Activated CD4-positive, alpha-beta T cell treated with anti-CD3 and anti-CD28 coated beads, Interleukin-2, amount 10 ng/mL, durations not matched to agents 7 days and 5 days (primary cell): Measurements from ENCODE around the gene NEDD4L. TPM values are rescaled to one million over a fixed set of nuclear protein-coding genes. Genes with fewer than 3 reads are reported as not detected.
A peak's percentile ranks its signal among the peaks of the same experiment; 100 is the strongest.
"Not testable (repeated sequence)": the region's sequence is repeated elsewhere in the genome, so short reads cannot be mapped to it uniquely, and the experiment has no call there.

Experiments used
- CTCF ChIA-PET: fragments of 350-600 bp; sonication (Branson Sonifier 250); formaldehyde crosslinking; loops from one replicate; lab custom pipeline; 2021; ENCODE audit warnings: antibody characterized with exemption; lab: Charles Lee
- POLR2A ChIA-PET: fragments of 350-600 bp; sonication (Branson Sonifier 250); formaldehyde crosslinking; loops from one replicate; lab custom pipeline; 2021; ENCODE audit warnings: antibody characterized with exemption; lab: Charles Lee
- DNase-seq: peaks from one replicate; pipeline ENCODE4 v3.0.0-alpha.2; 2020
- H3K27ac Mint-ChIP-seq: one replicate; pipeline ENCODE4 v1.8.0; 2021; ENCODE audit warnings: mild to moderate bottlenecking, moderate library complexity, mixed read lengths
- H3K27me3 Mint-ChIP-seq: one replicate; pipeline ENCODE4 v1.8.0; 2021; ENCODE audit warnings: mixed read lengths
- H3K36me3 Mint-ChIP-seq: one replicate; pipeline ENCODE4 v1.8.0; 2021; ENCODE audit warnings: low read depth, mixed read lengths
- H3K4me1 Mint-ChIP-seq: one replicate; pipeline ENCODE4 v1.8.0; 2021; ENCODE audit warnings: mixed read lengths
- H3K4me3 Mint-ChIP-seq: one replicate; pipeline ENCODE4 v1.8.0; 2021; ENCODE audit warnings: mild to moderate bottlenecking, moderate library complexity, mixed read lengths
- H3K9me3 Mint-ChIP-seq: one replicate; pipeline ENCODE4 v1.8.0; 2021; ENCODE audit warnings: mixed read lengths
- total RNA-seq, 2 experiments: library from RNA; stranded (reverse); gene quantifications; one replicate each; pipeline ENCODE4 v1.2.3, GENCODE V29; 2021

The NEDD4L gene
- 1 to 10 TPM; 5.6 to 8.1 TPM for total RNA-seq

DNA sequence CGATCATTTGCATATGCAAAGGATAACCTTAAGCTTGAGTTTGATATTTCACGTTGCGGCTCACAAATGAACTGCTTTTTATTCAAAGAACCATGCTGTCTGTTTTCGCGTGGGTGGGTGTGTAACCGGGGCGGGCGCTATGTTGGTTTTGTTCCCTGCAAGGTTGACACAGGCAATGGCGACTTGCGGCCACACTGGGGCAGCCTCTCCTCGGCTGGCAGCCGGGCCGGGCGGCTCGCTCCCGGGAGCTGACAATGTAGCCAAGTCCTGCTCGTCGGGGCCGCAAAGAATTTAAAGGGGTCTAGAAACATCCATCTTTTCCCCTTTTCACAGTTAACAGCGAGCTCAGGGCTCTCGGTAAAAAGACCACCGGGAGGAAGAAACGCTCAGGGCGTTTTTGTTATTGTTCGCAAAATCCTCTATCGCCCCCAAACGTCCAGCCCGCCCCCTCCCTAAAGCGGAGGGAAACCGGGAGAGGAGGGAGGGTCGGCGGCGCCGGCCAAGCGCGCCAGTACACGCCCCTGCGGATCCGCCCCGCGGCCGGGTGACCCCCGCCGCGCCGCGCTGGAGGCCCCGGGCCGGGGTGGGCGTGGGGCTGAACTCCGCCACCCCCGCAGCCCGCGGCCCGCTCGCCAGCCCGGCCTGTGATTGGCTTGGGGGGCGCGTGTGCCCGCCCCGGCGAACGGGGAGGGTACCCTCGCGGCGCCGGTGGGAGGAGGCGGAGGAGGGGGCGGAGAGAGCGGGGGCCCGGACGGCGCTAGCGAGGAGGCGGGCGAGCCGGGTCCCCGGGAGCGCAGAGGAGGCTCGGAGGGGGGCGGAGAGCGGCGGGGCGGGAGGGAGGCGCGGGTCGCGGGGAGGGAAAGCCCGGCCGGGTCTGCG is at the start of gene NEDD4L:
NEDD4L (plus strand) TSS at position 736 of the 879 bp plus-strand sequence. CDS start 435 bp downstream, outside the sequence.
- Mint-ChIP-seq H3K27me3 (peaks cover 42% of the 10 kb centered on the region), H3K36me3 (no peaks in the 10 kb centered on the region), H3K4me3 (peak within 1 kb of the TSS; percentile 83), H3K27ac (peak within 1 kb of the TSS; percentile 58), H3K9me3 (no peaks in the 10 kb centered on the region), H3K4me1 (peaks cover 28% of the 10 kb centered on the region)
- ChIA-PET POLR2A (no interaction called here), CTCF (interaction anchor here (0.6 to 1.7 kb wide), 15 partner anchors 9 to 735 kb away, joined by 3 to 8 read pairs (median 3); no protein-coding TSS in a partner anchor)
- peak; percentile 77 for DNase-seq

- no peaks in the 10 kb centered on the region for H3K9me3 Mint-ChIP-seq
- no peak overlapping the region for H3K4me3 Mint-ChIP-seq
- ChIA-PET POLR2A (no interaction called here), CTCF (no interaction called here)
- H3K4me1 Mint-ChIP-seq, result no peaks in the 10 kb centered on the region
- DNase-seq, result no peak
- H3K27me3 Mint-ChIP-seq, result peaks cover 11% of the 10 kb centered on the region
- H3K36me3 Mint-ChIP-seq, result no peaks in the 10 kb centered on the region
- no peak overlapping the region for H3K27ac Mint-ChIP-seq
Measured at GRCh38 chr18:57995331-57995730, 48.7 kb upstream of the NEDD4L start.

- POLR2A ChIA-PET, DNase-seq, H3K27me3 Mint-ChIP-seq, H3K36me3 Mint-ChIP-seq, H3K9me3 Mint-ChIP-seq, H3K27ac Mint-ChIP-seq, H3K4me3 Mint-ChIP-seq, H3K4me1 Mint-ChIP-seq: not testable (repeated sequence)
- CTCF ChIA-PET, result interaction anchor here (0.7 to 1.1 kb wide), 2 partner anchors 11 to 12 kb away, joined by 3 to 5 read pairs; no protein-coding TSS in a partner anchor
Measured at GRCh38 chr18:57996894-57997293, 47.1 kb upstream of the NEDD4L start.

- Mint-ChIP-seq H3K9me3 (no peaks in the 10 kb centered on the region), H3K36me3 (no peaks in the 10 kb centered on the region), H3K27ac (no peak overlapping the region), H3K4me3 (no peak overlapping the region), H3K4me1 (no peaks in the 10 kb centered on the region), H3K27me3 (peaks cover 12% of the 10 kb centered on the region)
- DNase-seq, result no peak
- POLR2A ChIA-PET, result no interaction called here
- CTCF ChIA-PET, result interaction anchor here (0.6 to 1.1 kb wide), 2 partner anchors 10 to 83 kb away, joined by 3 to 5 read pairs; no protein-coding TSS in a partner anchor
Measured at GRCh38 chr18:57997820-57998219, 46.2 kb upstream of the NEDD4L start.

- H3K36me3 Mint-ChIP-seq, result no peaks in the 10 kb centered on the region
- ChIA-PET CTCF (interaction anchor here (0.6 kb wide), 1 partner anchor 82 kb away, joined by 3 read pairs; no protein-coding TSS in a partner anchor), POLR2A (no interaction called here)
- DNase-seq, result no peak
- H3K4me1 Mint-ChIP-seq, result no peaks in the 10 kb centered on the region
- no peak overlapping the region for H3K27ac Mint-ChIP-seq
- H3K27me3 Mint-ChIP-seq, result peaks cover 13% of the 10 kb centered on the region
- no peak overlapping the region for H3K4me3 Mint-ChIP-seq
- no peaks in the 10 kb centered on the region for H3K9me3 Mint-ChIP-seq
Measured at GRCh38 chr18:57998461-57998860, 45.6 kb upstream of the NEDD4L start.

GRCh38 chr18:58004317-58004716 is 39.7 kb upstream of the NEDD4L start:
- peaks cover 20% of the 10 kb centered on the region for H3K27me3 Mint-ChIP-seq
- ChIA-PET POLR2A (no interaction called here), CTCF (no interaction called here)
- H3K9me3 Mint-ChIP-seq, result no peaks in the 10 kb centered on the region
- H3K27ac Mint-ChIP-seq, result no peak overlapping the region
- no peaks in the 10 kb centered on the region for H3K36me3 Mint-ChIP-seq
- DNase-seq, result no peak
- H3K4me3 Mint-ChIP-seq, result no peak overlapping the region
- no peaks in the 10 kb centered on the region for H3K4me1 Mint-ChIP-seq

GRCh38 chr18:58005011-58005410 is 39.0 kb upstream of the NEDD4L start:
- Mint-ChIP-seq H3K27ac (no peak overlapping the region), H3K9me3 (no peaks in the 10 kb centered on the region), H3K27me3 (peaks cover 20% of the 10 kb centered on the region), H3K4me1 (no peaks in the 10 kb centered on the region), H3K4me3 (no peak overlapping the region), H3K36me3 (no peaks in the 10 kb centered on the region)
- DNase-seq, result no peak
- ChIA-PET CTCF (no interaction called here), POLR2A (no interaction called here)

DNA sequence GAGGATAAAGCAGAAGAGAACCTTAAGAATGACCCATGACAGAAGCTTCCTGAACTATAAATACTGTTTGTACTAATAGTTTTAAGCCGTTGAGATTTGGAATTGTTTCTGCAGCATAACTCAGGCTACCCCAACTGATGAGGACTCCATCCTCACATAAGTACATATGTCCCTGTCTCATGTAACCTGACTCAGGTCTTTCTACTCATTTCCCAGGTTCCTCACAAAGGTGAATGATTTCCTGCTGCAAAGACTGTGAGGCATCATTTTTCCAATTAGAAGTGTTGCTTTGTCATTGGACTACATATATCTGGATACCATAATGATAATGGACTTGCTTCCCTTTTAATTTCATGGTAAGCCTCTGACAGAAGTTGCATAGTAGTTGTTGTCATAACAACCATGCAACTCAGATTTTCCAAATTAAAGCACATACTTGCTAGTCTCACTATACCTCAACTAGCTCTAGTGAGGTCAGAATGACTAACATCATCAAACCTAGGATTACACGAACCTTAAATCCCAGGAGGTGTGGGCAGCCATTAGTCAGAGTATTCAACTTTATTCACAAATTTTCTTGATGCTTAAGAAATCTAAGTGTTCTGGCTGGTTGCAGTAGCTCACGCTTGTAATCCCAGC is 38.0 kb upstream of the NEDD4L start:
- no peaks in the 10 kb centered on the region for H3K9me3 Mint-ChIP-seq
- no peak for DNase-seq
- no peaks in the 10 kb centered on the region for H3K4me1 Mint-ChIP-seq
- H3K36me3 Mint-ChIP-seq, result no peaks in the 10 kb centered on the region
- ChIA-PET POLR2A (no interaction called here), CTCF (no interaction called here)
- H3K27ac Mint-ChIP-seq, result no peak overlapping the region
- H3K4me3 Mint-ChIP-seq, result no peak overlapping the region
- peaks cover 17% of the 10 kb centered on the region for H3K27me3 Mint-ChIP-seq

GRCh38 chr18:58009166-58009565 is 34.9 kb upstream of the NEDD4L start:
- Mint-ChIP-seq H3K36me3 (no peaks in the 10 kb centered on the region), H3K27ac (no peak overlapping the region), H3K4me3 (no peak overlapping the region), H3K27me3 (peaks cover 10% of the 10 kb centered on the region), H3K4me1 (no peaks in the 10 kb centered on the region), H3K9me3 (no peaks in the 10 kb centered on the region)
- ChIA-PET POLR2A (no interaction called here), CTCF (interaction anchor here (1.4 kb wide), 1 partner anchor 10 kb away, joined by 3 read pairs; no protein-coding TSS in a partner anchor)
- DNase-seq, result no peak

GRCh38 chr18:58010265-58010664 is 33.8 kb upstream of the NEDD4L start:
- no peaks in the 10 kb centered on the region for H3K4me1 Mint-ChIP-seq
- H3K27ac Mint-ChIP-seq, result no peak overlapping the region
- no peak for DNase-seq
- ChIA-PET POLR2A (no interaction called here), CTCF (interaction anchor here (1.4 kb wide), 1 partner anchor 9 kb away, joined by 3 read pairs; no protein-coding TSS in a partner anchor)
- H3K9me3 Mint-ChIP-seq, result no peaks in the 10 kb centered on the region
- H3K4me3 Mint-ChIP-seq, result no peak overlapping the region
- peaks cover 12% of the 10 kb centered on the region for H3K27me3 Mint-ChIP-seq
- no peaks in the 10 kb centered on the region for H3K36me3 Mint-ChIP-seq

GRCh38 chr18:58012356-58012755 is 31.7 kb upstream of the NEDD4L start:
- POLR2A ChIA-PET, result no interaction called here
- H3K9me3 Mint-ChIP-seq, result peaks cover 4% of the 10 kb centered on the region
- no peak overlapping the region for H3K27ac Mint-ChIP-seq
- H3K4me3 Mint-ChIP-seq, result no peak overlapping the region
- no peaks in the 10 kb centered on the region for H3K36me3 Mint-ChIP-seq
- CTCF ChIA-PET, result no interaction called here
- DNase-seq, result no peak
- peaks cover 18% of the 10 kb centered on the region for H3K27me3 Mint-ChIP-seq
- H3K4me1 Mint-ChIP-seq, result no peaks in the 10 kb centered on the region

- no peak overlapping the region for H3K27ac Mint-ChIP-seq
- ChIA-PET POLR2A (no interaction called here), CTCF (no interaction called here)
- H3K36me3 Mint-ChIP-seq, result no peaks in the 10 kb centered on the region
- no peak overlapping the region for H3K4me3 Mint-ChIP-seq
- no peak for DNase-seq
- H3K27me3 Mint-ChIP-seq, result peaks cover 16% of the 10 kb centered on the region
- peaks cover 4% of the 10 kb centered on the region for H3K9me3 Mint-ChIP-seq
- H3K4me1 Mint-ChIP-seq, result no peaks in the 10 kb centered on the region
Measured at GRCh38 chr18:58013241-58014211, 30.5 kb upstream of the NEDD4L start.
